Activated CD4-positive, CD25-positive, alpha-beta regulatory T cell treated with anti-CD3 and anti-CD28 coated beads, Interleukin-2, amount 50 U/mL, for 72 hours (primary cell): Measurements from ENCODE around the gene RPL38.
"Not testable (repeated sequence)": the region's sequence is repeated elsewhere in the genome, so short reads cannot be mapped to it uniquely, and the experiment has no call there.

Source experiments
- DNase-seq: peaks from one replicate; pipeline ENCODE4 v3.0.0; 2021

Gene RPL38

DNA sequence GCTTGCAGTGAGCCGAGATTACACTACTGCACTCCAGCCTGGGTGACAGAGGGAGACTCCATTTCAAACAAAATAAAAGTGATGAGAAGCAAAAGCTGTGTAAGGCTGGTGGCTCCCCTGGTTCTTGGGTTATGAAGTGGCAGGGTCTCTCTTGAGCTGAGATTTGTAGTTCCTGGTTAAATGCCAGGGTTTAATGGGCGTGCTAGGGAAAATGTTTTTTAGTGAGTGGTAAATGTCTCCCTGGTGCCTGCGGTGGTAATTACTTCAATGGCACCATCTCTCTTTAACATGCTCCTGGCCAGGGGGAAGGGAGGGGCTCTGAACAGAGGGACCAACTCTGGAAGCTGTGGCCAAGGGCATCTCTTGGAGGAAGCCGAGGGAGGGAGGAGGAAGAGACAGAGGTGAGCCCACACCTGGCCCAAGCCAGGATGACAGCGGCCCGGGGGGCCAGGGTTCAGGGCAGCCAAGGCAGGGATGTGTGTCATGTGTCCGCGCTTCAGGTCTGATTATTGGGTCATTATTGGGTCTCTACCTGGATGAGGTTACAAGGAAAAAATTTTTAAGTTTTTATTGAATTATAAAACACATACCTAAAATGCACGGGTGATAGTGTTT is 17.8 kb upstream of the RPL38 start:
- DNase-seq = no peak

DNA sequence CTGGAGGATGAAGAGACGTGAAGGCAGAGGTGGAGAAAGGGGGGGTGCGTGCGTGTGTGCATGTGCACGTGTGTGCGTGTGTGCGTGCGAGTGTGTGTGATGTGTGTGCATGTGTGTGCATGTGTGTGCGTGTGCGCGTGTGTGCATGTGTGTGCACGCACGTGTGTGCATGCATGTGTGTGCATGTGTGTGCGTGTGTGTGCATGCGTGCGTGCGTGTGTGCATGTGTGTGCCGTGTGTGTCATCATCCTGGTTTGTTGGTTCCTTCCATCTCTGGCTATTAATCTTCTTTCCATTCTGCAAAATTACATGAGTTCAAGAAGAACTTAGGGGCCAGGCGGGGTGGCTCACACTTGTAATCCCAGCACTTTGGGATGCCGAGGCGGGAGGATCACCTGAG is 17.0 kb upstream of the RPL38 start:
- no peak for DNase-seq

DNA sequence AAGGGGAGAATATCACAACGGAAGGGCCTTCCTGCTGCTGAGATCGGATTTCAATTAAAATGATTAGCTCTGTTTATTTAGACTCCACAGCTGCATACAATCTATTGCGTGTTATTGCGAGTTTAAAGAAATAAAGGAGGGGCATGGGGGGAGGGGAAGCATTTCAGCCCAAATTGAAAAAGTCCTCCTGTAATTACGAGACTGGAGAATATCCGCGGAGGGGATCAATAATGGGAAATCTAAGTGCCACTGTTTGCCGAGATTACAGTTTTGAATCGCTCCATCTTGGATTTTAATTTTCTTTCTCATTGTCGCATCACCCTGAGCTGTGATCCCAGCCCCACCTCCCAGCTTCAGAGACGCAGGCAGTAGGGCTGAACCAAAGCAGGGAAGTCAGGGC is 15.7 kb upstream of the RPL38 start:
- no peak for DNase-seq

DNA sequence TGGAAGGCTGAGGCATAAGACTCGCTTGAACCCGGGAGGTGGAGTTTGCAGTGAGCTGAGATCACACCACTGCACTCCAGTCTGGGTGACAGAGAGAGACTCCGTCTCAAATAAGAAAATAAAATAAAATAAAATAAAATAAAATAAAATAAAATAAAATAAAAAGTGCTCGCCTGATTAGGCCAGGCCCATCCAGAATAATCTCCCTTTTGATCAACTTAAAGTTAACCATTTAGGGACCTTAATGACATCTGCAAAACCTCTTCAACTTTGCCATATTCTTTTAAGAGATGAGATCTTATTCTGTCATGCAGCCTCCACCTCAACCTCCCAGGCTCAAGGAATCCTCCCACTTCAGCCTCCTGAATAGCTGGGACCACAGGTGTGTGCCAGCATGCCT is 14.8 kb upstream of the RPL38 start:
- DNase-seq = not testable (repeated sequence)

DNA sequence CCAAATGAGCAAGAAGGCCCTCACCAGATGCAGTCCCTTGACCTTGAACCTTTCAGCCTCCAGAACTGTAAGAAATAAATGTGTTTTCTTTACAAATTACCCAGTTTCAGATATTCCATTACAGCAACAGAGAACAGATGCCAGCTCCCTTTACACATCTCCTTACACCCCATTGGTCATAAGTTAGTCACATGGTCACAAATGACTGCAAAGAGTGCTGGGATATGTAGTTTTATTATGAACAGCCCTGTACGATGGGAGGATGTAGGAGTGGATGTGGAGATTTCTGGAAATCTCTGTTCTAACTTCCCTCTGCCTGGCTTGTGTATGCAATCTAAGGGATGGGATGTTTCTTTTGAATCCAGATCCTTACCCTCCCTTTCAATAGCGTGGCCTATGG is 13.3 kb upstream of the RPL38 start:
- no peak for DNase-seq

DNA sequence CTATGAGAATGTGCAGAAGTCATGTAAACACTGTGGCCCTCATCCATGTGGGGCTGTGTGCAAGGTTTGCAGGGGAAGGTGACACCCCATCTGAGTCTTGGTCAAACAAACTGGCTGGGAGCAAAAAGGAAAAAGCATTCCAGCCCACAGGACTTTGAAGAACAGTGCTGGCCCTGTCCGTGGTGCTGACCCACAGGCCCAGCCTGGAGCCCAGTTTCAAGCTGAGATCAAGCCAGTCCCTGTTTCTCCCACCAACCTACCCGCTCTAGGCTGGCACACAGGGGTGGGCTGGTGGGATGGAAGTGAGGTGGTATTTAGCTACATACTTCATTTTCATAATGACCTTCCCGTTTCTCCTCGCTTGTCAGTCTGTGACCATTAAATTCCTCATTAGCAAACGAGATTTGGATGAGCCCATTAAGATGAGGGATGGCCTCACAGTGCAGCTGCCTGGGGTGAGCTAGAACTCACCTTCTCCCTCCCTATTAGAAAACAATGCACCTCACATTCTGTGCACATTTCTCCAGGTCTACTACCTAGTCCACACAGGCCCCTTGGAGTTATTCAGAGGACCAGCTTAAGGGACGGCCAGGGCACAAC is 12.6 kb upstream of the RPL38 start:
- DNase-seq = no peak

DNA sequence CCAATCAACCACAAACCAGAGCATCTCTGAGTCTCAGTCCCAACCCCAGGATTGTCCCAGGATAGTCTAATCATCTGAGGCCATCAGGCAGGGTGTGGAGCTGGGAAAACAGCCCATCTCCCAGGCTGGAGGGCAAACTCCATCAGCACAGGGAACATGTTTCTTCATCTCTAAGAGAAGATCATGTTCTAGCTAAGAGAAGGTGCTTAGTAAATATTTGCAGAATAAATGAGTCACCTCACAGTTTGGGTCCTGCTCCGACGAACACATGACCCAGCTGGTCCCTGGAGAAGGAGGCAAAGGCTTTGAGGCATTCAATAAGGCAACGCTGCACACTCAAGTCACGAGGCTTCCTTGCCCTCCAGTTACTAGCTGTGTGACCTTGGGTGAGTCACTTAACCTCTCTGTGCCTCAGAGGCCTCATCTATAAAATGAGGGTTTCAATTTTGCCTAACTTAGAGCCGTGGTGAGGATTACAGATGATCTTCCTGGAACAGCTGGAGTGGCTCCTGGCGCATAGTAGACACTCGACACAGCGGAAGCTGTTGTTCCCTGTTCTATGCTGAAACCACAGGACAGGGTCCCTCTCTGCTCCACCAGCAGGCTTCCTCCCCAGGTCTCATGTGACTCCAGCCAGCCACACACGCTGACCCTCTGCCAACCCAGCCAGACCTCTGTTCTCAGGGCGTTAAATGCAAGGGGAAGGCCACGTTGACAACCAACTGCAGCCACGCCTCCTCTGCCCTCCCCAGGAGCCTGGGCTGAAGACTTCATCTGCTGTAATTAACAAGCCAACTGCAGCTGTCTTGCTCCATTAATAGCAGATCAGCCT is 10.3 kb upstream of the RPL38 start:
- no peak for DNase-seq

DNA sequence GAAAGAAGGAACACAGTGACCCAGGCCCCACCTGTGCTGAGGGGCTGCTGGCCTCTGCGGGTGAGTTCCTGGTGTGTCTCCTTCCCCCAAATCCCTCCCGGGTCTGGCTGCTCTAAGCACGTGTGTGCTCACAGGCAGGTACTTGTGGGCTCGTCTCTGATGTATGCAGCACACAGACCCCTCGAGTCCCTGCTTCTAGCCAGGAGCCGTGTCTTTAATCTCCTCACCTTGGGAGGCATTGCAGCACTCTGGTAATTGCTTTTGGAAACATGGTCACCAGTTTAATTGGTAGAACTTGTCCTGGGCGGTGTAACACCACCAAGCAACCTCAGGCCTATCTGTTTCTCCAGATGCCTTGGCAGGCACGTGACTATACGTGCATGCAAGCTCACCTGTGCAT is 8.8 kb upstream of the RPL38 start:
- DNase-seq = no peak

DNA sequence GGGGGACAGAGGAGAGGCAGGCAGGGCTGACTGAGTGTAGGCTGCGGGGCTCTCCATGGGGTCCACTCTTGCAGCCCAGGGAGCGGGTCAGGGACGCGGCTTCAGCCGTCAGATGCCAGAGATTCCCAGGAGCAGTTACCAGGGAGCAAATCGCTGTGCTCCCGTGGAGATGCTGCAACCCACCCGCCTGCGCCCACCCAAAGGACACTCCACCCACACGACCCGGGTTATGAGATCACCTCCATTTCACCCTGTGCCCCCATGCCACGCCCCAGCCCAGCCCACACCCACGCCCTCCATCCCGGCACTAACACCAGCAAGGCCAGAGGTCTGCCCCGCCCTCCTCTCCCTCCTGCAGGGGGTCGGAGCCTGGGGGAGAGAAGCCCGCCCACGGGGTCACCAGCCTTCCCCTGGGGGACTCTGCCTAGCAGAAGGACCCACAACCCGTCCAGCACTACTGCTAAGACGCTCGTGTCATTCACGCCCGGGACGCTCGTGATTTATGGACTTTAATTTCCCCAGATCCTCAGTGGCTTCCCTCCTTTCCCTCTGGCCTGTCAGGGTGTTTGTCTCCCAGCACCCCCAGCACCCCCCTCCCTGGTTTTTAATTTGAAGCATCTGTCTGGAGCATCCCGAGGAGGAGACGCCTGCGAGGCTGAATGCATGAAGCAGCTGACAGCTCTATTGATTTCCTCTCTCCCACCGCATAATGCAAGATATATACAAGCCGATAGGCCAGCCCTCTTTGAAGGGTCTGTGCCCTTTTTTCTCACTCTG is 6.7 kb upstream of the RPL38 start:
- no peak for DNase-seq

DNA sequence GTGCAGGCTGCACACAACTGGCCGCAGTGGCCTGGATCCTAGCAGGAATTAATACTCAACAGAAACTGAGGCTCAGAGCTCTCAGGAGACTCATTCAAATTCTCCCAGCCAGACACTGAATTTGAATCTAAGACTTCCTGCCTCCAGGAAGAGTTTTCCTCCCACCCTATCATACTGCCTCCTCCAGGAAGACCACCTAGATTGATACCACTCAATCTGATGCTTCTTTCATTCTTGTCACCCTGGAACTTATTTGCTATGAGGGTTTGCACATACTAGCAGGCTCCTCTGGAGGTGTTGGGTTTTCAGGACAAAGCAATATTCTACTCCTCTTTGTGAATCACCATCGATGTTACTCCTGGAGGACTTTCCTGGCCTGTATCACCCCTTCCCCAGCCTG is 5.7 kb upstream of the RPL38 start:
- DNase-seq = no peak

DNA sequence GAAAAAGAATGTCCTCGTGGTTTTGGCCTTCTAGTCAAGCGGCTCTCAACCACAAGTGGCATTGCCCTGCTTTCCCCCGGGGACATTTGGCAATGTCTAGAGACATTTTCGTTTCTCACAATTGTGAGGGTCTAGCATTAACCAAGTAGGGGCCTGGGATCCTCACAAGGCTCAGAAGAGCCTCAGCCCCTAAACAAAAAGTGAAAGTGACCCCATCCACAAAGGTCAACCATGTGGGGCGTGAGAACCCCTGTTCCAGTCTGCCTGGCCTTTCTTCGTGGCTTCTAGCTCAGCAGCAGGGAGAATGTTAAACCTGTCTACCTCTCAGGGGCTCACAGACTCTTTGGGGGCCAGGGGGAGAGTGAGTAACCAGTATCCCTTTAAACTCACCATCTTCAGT is 4.8 kb upstream of the RPL38 start:
- DNase-seq = no peak

DNA sequence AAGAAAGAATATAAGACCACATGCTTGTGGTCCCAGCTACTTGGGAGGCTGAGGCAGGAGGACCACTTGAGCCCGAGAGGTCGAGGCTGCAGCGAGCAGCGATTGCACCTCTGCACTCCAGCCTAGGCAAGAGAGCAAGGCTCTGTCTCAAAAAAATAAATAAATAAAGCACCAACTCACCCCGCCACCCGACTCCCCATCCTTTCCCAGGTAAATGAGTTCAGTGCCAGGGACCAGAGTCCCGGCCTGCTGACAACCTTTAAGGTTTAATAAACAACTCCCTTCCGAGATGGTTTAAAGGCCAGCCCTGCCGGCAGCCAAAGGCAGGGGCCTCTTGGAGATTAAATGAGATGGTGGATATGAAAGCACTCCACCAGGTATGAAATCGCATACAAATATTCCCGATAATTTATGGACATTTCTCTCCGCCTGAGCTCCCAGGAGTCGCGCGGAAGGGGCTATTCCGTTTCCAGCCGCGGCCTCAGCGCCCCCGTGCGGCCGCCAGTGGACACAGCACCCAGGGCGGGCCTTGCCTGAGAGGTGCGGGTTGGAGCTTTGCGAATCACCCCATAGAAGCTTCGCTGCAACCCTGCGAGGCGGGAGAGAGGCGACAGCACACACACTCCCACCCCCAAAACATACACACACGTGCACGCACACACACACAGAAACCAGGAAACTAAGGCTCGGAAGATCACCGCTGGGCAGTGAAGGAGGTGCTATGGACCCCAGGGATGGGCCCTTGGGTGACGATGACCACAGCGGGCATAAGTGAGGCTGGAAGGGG is 4.0 kb upstream of the RPL38 start:
- DNase-seq = peak; percentile 71

DNA sequence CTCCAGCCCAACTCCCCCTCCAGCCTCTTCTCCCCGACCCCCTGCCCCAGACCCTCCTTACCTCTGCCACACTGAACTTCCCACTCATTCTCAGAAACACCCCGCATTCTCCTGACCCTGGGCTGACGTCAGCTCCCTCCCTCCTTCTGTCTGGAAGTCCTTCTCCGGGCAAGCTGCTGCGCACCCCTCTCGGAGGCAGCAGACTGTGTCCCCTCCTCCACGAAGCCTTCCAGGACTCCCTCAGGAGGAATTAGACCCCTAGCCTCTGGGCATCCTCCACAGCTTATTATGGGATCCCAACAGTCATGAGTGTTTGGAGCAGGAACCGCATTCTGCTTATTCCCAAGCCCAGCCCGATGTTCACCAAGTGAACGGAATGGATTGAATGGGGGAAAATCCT is 3.4 kb upstream of the RPL38 start:
- no peak for DNase-seq

DNA sequence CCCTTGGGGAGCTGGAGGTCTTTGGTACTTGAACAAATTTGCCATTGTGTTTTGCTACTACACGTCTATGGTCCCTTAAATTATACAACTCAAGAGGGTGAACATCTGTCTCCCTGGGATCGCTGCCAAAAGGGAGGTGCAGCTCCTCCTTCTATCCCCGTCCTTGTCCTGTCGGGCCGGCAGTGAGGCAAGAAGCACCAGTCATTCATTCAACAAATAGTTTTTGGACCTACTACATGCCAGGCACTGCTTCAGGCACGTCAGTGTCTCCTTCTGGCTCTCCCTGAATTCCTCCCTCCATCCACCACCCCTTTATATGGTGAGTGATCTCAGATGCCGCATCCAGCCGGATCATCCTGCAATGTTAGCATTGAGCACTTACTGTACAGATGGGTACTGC is 2.2 kb upstream of the RPL38 start:
- no peak for DNase-seq

DNA sequence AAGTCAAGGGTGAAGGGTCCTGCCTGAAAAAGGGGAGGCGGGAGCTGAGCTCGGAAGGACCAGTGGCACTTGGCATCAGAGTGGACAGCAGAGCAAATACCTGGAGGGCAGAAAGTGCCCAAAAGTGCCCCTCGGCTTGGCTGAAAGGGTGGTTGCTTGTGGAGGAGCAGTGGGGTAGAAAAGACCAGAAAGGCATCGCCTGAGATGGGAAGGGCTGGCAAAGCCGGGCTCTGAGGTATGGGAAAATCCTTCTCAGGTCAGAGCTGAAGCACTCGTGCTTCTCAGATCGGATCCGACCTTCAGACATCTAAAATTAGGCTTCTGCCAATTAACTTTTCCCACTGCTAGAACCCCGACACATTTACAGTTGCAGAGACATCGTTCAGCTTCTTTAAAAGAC is 1.5 kb upstream of the RPL38 start:
- DNase-seq = no peak

DNA sequence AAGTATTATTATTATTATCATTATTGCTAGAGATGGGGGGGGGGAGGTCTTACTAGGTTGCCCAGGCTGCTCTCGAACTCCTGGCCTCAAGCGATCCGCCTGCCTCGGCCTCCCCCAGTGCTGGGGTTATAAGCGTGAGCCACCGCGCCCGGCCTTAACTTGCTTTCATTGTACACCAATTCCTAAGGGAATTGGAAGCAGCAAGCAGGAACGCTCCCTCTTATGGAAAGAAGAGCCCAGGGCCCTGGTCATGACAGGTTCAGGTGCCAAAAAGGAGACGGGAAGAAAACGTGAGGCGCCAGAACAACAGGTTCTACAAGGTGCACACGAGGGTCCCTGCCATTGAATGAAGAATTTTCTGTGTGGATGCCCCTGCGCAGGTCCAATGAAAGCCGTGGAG is 540 bp upstream of the RPL38 start:
- no peak for DNase-seq

DNA sequence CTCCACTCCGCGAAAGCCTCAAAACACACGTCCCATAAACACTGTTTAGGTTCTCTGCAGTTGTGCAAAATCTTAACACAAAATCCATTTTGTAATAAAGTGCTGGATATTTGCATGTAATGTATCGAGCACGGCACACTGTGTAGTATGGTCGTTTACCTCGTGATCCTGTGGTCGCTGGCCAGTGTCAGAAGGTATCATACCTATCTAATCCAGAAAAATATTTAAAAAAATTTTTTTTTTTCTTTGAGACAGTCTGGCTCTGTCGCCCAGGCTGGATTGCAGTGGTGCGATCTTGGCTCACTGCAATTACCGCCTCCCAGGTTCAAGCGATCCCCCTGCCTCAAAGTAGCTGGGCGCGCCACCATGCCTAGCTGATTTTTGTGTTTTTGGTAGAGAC is 996 bp downstream of the RPL38 start:
- no peak for DNase-seq

DNA sequence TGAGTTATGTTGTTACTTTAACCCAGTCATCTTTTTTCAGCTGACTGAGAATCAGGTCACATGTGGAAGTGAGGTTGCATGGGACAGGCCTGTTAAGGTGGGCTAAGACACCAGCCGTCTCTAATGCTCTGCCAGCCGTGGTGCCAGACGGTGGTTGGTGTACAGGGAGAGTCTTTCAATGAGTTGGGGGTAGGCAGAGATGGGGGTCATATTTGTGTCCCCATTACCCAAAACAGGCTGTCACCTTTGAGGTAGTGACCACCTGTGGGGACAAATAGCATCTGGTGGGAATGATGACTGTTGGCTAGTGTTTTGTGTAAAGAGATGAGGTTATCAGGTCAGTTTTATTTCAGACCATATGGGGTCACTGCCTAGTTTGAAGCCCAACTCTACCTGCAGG is 1.8 kb downstream of the RPL38 start:
- no peak for DNase-seq

DNA sequence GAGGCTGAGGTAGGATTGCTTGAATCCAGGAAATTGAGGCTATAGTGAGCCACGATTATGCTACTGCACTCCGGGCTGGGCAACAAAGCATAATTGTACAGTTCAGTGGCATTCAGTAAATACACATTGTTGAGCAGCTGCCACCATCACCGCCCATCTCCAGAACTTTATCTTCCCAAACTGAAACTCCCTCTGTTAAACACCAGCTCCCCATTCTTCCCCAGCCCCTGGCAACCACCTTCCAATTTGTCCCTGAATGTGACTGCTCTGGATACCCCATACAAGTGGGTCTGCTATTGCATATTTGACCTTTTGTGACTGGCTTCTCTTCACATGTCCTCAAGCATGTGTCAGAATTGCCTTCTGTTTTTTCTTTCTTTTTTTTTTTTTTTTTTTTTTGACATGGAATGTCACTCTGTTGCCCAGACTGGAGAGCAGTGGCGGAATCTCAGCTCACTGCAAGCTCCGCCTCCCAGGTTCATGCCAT is 2.9 kb downstream of the RPL38 start:
- DNase-seq = no peak

DNA sequence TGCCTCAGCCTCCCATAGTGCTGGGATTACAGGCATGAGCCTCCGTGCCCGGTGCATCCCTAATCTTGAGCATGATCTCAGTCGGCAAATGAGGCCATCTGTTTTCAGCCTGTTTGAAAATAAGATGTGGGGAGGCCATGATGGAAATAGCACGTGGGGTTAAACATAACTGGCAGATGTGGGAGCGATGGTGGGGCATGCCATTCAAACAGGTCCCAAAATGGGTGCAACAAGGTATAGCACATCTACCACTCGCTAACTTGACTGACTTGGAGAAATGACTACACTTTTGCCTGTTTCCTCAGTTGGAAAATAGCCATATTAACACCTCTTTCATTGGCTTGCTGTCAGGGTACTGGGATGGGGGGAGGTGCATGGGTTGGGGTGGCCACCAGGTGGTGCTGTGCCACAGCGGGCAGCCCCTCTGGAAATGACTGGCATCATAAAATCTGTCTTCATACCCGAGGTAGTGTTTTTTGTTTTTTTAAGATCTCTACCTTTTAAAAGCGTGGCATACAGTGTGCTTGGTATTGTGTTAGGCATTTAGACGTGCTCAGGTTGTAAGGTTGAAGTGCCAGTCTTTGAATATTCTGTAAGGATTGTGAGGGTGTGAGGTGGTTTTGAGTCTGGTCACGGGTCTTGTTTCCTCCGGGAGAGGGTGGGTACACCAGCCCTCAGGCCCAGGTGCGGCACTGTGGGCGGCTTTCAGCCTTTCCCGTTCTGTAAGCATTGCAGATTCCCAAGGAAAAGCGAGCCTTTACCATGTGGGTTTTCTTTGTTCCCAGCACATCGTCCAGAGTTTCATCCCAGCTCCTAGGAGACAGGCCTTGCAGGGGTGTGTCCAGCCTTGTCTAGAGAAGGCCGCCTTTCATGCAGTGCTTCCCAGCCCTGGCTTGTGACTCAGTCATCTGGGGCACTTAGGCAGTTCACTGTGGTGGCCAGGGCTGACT is 7.0 kb downstream of the RPL38 start:
- DNase-seq = peak; percentile 76

DNA sequence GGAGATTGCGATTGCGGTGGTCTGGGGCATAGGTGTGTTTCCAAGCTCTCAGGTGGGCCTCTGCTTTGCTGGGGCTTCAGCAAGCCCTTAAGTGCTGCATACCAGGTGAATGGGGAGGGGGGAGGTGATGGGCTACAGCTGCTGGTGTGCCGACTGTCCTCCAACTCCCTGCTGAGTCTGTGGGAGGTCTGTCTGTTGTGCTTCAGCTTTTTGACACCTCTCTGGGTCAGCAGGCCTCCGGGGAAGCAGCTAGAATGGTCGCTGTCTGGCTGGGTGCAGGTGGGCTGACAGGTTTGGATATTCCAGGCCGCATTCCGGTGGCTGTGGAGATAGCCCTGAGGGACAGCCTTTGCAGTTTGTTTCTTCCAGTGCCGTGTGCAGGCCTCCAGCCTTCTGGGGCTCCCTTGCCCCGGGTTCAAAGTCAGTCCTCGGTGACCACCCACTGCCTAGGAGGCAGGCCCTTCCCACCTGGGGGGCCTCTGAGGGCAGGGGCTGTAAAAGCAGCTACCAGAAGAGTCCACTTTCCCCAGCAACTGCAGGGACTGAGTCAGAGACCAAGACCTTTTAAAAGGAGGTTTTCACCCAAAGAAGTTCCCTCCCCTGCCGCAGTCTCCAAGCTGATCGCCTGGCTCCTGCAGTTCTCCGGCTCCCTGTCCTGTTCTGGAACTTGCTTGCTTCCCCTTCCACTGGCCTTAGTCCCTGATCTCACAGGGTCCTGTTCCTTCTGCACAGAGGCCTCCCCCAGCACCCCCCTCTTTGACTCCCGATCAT is 7.8 kb downstream of the RPL38 start:
- DNase-seq = no peak
